IMR-90 (cell line): ENCODE measurements around the gene PNMA8C. TPM values are rescaled to one million over a fixed set of nuclear protein-coding genes. Genes with fewer than 3 reads are reported as not detected.
"Not testable (repeated sequence)": the region's sequence is repeated elsewhere in the genome, so short reads cannot be mapped to it uniquely, and the experiment has no call there.

Source experiments
- ATAC-seq: fragments of 200-7000 bp; cut with Tn5 transposase; 2 replicates; pipeline ENCODE4 v1.9.1; 2020; ENCODE audit warnings: low read depth, mild to moderate bottlenecking, moderate library complexity
- BruUV-seq: library from RNA; stranded (reverse); fragments of 400-500 nt; replicated peaks from 2 replicates; lab custom pipeline; 2021; lab: Mats Ljungman, UMichigan
- CTCF ChIA-PET: fragments of 300-600 bp; formaldehyde crosslinking; extraction: SDS; loops from one replicate; lab custom pipeline; 2021; ENCODE audit warnings: antibody characterized with exemption; lab: Yijun Ruan, JAX
- POLR2A ChIA-PET: fragments of 300-600 bp; sonication (Branson Sonifier 250); formaldehyde crosslinking; loops from one replicate; lab custom pipeline; 2022; ENCODE audit warnings: antibody characterized with exemption; ENCODE audit not compliant: unreplicated experiment; lab: Charles Lee
- DNase-seq: peaks from one replicate; pipeline ENCODE4 v3.0.0; 2013
- H2AFZ ChIP-seq: replicated peaks from 2 replicates; pipeline ENCODE3; 2013; ENCODE audit warnings: low read length, mild to moderate bottlenecking; ENCODE audit not compliant: poor library complexity
- H2AK5ac ChIP-seq: 2 replicates; pipeline ENCODE4 v1.6.1; 2013; ENCODE audit warnings: low read depth, low read length, inconsistent platforms
- H2AK9ac ChIP-seq: replicated peaks from 2 replicates; pipeline ENCODE3; 2013; ENCODE audit warnings: mild to moderate bottlenecking, low read depth, low read length, moderate library complexity; ENCODE audit not compliant: poor library complexity
- H2BK120ac ChIP-seq: 2 replicates; pipeline ENCODE4 v1.6.1; 2013; ENCODE audit warnings: low read depth, low read length, inconsistent platforms
- H2BK15ac ChIP-seq: 3 replicates; pipeline ENCODE4 v1.6.1; 2013; ENCODE audit warnings: low read depth, low read length, inconsistent platforms
- H2BK20ac ChIP-seq: 2 replicates; pipeline ENCODE4 v1.6.1; 2013; ENCODE audit warnings: low read depth, mild to moderate bottlenecking, inconsistent platforms, low read length, moderate library complexity
- H2BK5ac ChIP-seq: 2 replicates; pipeline ENCODE4 v1.6.1; 2013; ENCODE audit warnings: mild to moderate bottlenecking, low read depth, low read length, inconsistent platforms; ENCODE audit not compliant: poor library complexity, severe bottlenecking
- H3K14ac ChIP-seq: replicated peaks from 2 replicates; pipeline ENCODE4 v1.6.1; 2013; ENCODE audit warnings: low read depth, low read length, inconsistent platforms
- H3K18ac ChIP-seq: 2 replicates; pipeline ENCODE4 v1.6.1; 2013; ENCODE audit warnings: low read depth, low read length, control low read depth
- H3K23ac ChIP-seq: 2 replicates; pipeline ENCODE4 v1.6.1; 2013; ENCODE audit warnings: low read depth, low read length, inconsistent platforms
- H3K27ac ChIP-seq: 2 replicates; pipeline ENCODE4 v1.5.1; 2013; ENCODE audit warnings: mild to moderate bottlenecking, control low read depth, low read length; ENCODE audit not compliant: insufficient read depth
- H3K27me3 ChIP-seq: 2 replicates; pipeline ENCODE4 v1.6.1; 2013; ENCODE audit warnings: low read length; ENCODE audit not compliant: control insufficient read depth, insufficient read depth
- H3K36me3 ChIP-seq: 2 replicates; pipeline ENCODE4 v1.6.1; 2013; ENCODE audit warnings: low read length, mixed read lengths; ENCODE audit not compliant: control insufficient read depth, insufficient read depth
- H3K4ac ChIP-seq: 2 replicates; pipeline ENCODE4 v1.6.1; 2013; ENCODE audit warnings: low read depth, low read length, inconsistent platforms
- H3K4me1 ChIP-seq: 2 replicates; pipeline ENCODE4 v1.6.1; 2013; ENCODE audit warnings: low read length, mixed read lengths; ENCODE audit not compliant: control insufficient read depth, insufficient read depth
- H3K4me2 ChIP-seq: 2 replicates; pipeline ENCODE4 v1.6.1; 2013; ENCODE audit warnings: low read depth, mild to moderate bottlenecking, control low read depth, low read length, moderate library complexity
- H3K4me3 ChIP-seq: 2 replicates; pipeline ENCODE4 v1.5.1; 2013; ENCODE audit warnings: low read depth, mild to moderate bottlenecking, control low read depth, low read length, moderate library complexity; ENCODE audit not compliant: insufficient read depth
- H3K56ac ChIP-seq: 2 replicates; pipeline ENCODE4 v1.6.1; 2013; ENCODE audit warnings: low read length, inconsistent platforms; ENCODE audit not compliant: insufficient read depth; ENCODE audit errors: extremely low read depth
- H3K79me1 ChIP-seq, 2 experiments: 2 replicates each; pipeline ENCODE4 v1.6.1; 2013; ENCODE audit warnings: low read length in 2 of 2, inconsistent platforms in 1 of 2, low read depth in 1 of 2
- H3K9ac ChIP-seq: 2 replicates; pipeline ENCODE4 v1.6.1; 2013; ENCODE audit warnings: low read depth, low read length, control low read depth
- H3K9me1 ChIP-seq: 2 replicates; pipeline ENCODE4 v1.6.1; 2013; ENCODE audit warnings: low read length, inconsistent platforms; ENCODE audit not compliant: insufficient read depth
- H3K9me3 ChIP-seq: 2 replicates; pipeline ENCODE4 v1.6.1; 2013; ENCODE audit warnings: low read length; ENCODE audit not compliant: control insufficient read depth, insufficient read depth
- H4K20me1 ChIP-seq: 2 replicates; pipeline ENCODE4 v1.6.1; 2013; ENCODE audit warnings: low read length, inconsistent platforms; ENCODE audit not compliant: insufficient read depth
- H4K5ac ChIP-seq: 2 replicates; pipeline ENCODE4 v1.6.1; 2013; ENCODE audit warnings: mild to moderate bottlenecking, low read depth, low read length, control low read depth
- H4K8ac ChIP-seq, 2 experiments: 2 replicates each; pipeline ENCODE4 v1.6.1; 2013; ENCODE audit warnings: low read depth in 2 of 2, low read length in 2 of 2, control low read depth in 1 of 2, inconsistent platforms in 1 of 2
- H4K91ac ChIP-seq: 2 replicates; pipeline ENCODE4 v1.6.1; 2013; ENCODE audit warnings: low read depth, low read length, inconsistent platforms; ENCODE audit not compliant: insufficient read depth
- MAZ ChIP-seq: IDR thresholded peaks from 2 replicates; pipeline ENCODE4 v1.6.1; 2012; ENCODE audit warnings: low read depth, mild to moderate bottlenecking, low read length, improper control_type of control experiment, moderate library complexity, borderline replicate concordance
- MXI1 ChIP-seq: IDR thresholded peaks from 2 replicates; pipeline ENCODE4 v1.6.1; 2012; ENCODE audit warnings: low read depth, mild to moderate bottlenecking, low read length, moderate library complexity, borderline replicate concordance
- WGBS, 2 experiments: methylation state at CpG; one replicate each; pipeline versions ENCODE4 v1.1.5 to v1.1.7; 2013; ENCODE audit warnings: missing lambda C conversion rate in 2 of 2; ENCODE audit not compliant: insufficient read length in 1 of 2; ENCODE audit errors: extremely low coverage in 2 of 2; 5-methylcytosine and 5-hydroxymethylcytosine counted together
- dilution Hi-C: fragments of 300-500 bp; cut with HindIII; formaldehyde crosslinking; loops from one replicate; pipeline ENCODE4 v1.14.3; 2018; ENCODE audit warnings: low sequenced_read_pairs; ENCODE audit not compliant: unreplicated experiment
- in situ Hi-C: fragments of 300-500 bp; cut with MboI; formaldehyde crosslinking; loops from 3 replicates; pipeline ENCODE4 v1.14.3; 2019; ENCODE audit warnings: low sequenced_read_pairs, inconsistent platforms, mixed read lengths
- intact Hi-C: fragments of 100-400 bp; cut with micrococcal nuclease; formaldehyde crosslinking; loops from 2 replicates; pipeline ENCODE4 v1.10.0; 2022
- polyA plus RNA-seq, 3 experiments: library from polyadenylated mRNA; depleted of rRNA; stranded (reverse); fragments of >200 nt; gene quantifications; 2 replicates each; pipeline ENCODE4 v1.2.3, GENCODE V29; 2012; ENCODE audit warnings: low replicate concordance in 1 of 3
- total RNA-seq: library from RNA; depleted of rRNA; stranded (reverse); fragments of >200 nt; gene quantifications from 2 replicates; pipeline ENCODE4 v1.2.3, GENCODE V29; 2012

PNMA8C gene
- total and polyA plus RNA-seq, 2 of the 4 experiments (the other 2 are of a cell fraction) = 0.09 to 0.18 TPM

DNA sequence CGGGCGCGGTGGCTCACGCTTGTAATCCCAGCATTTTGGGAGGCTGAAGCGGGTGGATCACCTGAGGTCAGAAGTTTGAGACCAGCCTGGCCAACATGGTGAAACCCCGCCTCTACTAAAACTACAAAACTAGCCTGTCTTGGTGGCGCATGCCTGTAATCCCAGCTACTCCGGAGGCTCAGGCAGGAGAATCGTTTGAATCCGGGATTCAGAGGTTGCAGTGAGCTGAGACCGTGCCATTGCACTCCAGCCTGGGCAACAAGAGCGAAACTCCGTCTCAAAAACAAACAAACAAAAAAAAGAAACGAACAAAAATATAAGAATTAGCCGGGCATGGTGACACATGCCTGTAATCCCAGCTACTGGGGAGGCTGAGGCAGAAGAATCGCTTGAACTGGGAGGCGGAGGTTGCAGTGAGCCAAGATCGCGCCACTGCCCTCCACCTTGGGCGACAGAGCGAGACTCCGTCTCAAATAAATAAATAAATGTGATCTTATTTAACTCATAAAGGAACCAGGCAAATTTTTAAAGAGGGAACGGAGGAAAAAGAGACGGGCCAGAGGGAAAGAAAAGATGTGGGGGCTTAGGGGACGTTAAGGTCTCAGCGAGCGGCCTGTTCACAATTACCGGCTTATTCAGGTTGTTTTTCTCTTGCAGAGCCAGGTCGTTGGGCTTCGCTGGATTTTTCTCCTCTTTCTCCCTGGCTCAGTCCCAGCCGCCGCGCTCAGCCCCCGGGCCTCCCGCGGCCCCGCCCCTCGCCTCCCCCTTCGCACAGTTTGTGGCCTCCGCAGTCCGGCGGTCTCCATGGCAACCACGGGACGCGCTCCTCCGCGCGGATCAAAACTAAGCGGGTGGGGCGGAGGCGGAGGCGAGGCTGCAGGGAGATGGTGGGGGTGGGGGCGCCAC, 12.7 kb downstream of the PNMA8C start:
- H2AK9ac ChIP-seq, H3K9me3 ChIP-seq, intact Hi-C loops, BruUV-seq, POLR2A ChIA-PET, H2BK20ac ChIP-seq, H4K91ac ChIP-seq, H3K4me1 ChIP-seq, H3K18ac ChIP-seq, in situ Hi-C loops, H4K5ac ChIP-seq, H4K20me1 ChIP-seq, H3K36me3 ChIP-seq, dilution Hi-C loops, H3K27me3 ChIP-seq, H3K56ac ChIP-seq, H2BK5ac ChIP-seq, H3K9me1 ChIP-seq: not testable (repeated sequence)
- H3K9ac ChIP-seq = peak overlapping the region; percentile 25; the same call in 1 of the 2 replicates
- H2AFZ ChIP-seq = peak overlapping the region; percentile 80
- ATAC-seq (peak; percentile 78), DNase-seq (peak; percentile 75)
- 0 out of 3 replicates have a peak overlapping the region, but pooled peaks have one; percentile 50 for H2BK15ac ChIP-seq
- peak overlapping the region; percentile 39; the same call in 1 of the 2 replicates for H2BK120ac ChIP-seq
- peak overlapping the region; percentile 95; the same call in 1 of the 2 replicates for H3K23ac ChIP-seq
- WGBS, 2 experiments = 2% methylated on average over 10 of the region's 53 CpGs; no CpG with 5 or more reads in 1 of the 2 experiments
- H3K4me3 ChIP-seq = peak overlapping the region; percentile 35
- peaks cover 14 to 23% of the 10 kb centered on the region in 2 experiments; a peak in 3 of 4 replicates for H3K79me1 ChIP-seq
- 0 out of 2 replicates have a peak overlapping the region, but pooled peaks have one; percentile 11 for H3K27ac ChIP-seq
- H3K14ac ChIP-seq = peak overlapping the region; percentile 22; the same call in 1 of the 2 replicates
- TF ChIP-seq MXI1 = 0 out of 2 replicates have a peak, but pooled peaks have one; percentile 31
- peak; percentile 90 for TF ChIP-seq MAZ
- H4K8ac ChIP-seq = peak overlapping the region in 1 of 2 experiments; percentile 44; a peak in 2 of 4 replicates
- H3K4ac ChIP-seq = peak overlapping the region; percentile 21; the same call in 1 of the 2 replicates
- peak overlapping the region; percentile 80 for H3K4me2 ChIP-seq
- 0 out of 2 replicates have a peak overlapping the region, but pooled peaks have one; percentile 25 for H2AK5ac ChIP-seq
- CTCF ChIA-PET = interaction anchor here (0.6 to 1.5 kb wide), 2 partner anchors 60 to 71 kb away, joined by 3 read pairs; no protein-coding TSS in a partner anchor

DNA sequence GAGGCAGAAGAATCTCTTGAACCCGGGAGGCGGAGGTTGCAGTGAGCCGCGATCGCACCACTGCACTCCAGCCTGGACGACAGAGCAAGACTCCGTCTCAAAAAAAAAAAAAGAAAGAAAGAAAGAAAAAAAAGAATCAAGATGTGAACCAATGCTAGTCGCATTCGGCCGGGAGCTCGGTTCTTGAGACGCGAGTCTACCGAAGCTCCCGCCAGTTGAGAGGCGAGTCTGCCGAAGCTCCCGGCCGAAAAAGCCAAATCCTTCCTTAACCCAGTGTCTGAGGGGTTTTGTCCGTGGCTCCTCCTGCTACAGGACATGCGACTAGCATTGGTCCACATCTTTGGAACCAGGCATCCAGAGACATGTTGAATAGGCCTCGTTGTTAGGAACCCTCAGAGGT, 13.8 kb downstream of the PNMA8C start:
- H4K5ac ChIP-seq, intact Hi-C loops: not testable (repeated sequence)
- 96% methylated on average over 9 of the region's 22 CpGs; no CpG with 5 or more reads in 1 of the 2 experiments for WGBS, 2 experiments

More for the DNA sequence above, 13.8 kb downstream of the PNMA8C start:
- H3K23ac ChIP-seq, H3K4me3 ChIP-seq, BruUV-seq, H3K56ac ChIP-seq, H2BK20ac ChIP-seq, H3K4me1 ChIP-seq, ATAC-seq, H2AFZ ChIP-seq, H3K9ac ChIP-seq, H2AK9ac ChIP-seq, H3K27me3 ChIP-seq, H3K36me3 ChIP-seq, dilution Hi-C loops, H3K4me2 ChIP-seq, DNase-seq, H2AK5ac ChIP-seq, H3K14ac ChIP-seq, H3K4ac ChIP-seq, H4K20me1 ChIP-seq, H3K27ac ChIP-seq, POLR2A ChIA-PET, H4K91ac ChIP-seq, H2BK5ac ChIP-seq, H4K8ac ChIP-seq, H3K9me3 ChIP-seq, H2BK15ac ChIP-seq, H2BK120ac ChIP-seq, H3K18ac ChIP-seq, in situ Hi-C loops, H3K9me1 ChIP-seq: not testable (repeated sequence)
- H3K79me1 ChIP-seq = peaks cover 16 to 34% of the 10 kb centered on the region in 2 experiments; a peak in 3 of 4 replicates
- CTCF ChIA-PET = interaction anchor here (0.7 kb wide), 1 partner anchor 75 kb away, joined by 4 read pairs; no protein-coding TSS in a partner anchor
